ENCODE measurements around the gene MYCBP2.

Gene MYCBP2

DNA sequence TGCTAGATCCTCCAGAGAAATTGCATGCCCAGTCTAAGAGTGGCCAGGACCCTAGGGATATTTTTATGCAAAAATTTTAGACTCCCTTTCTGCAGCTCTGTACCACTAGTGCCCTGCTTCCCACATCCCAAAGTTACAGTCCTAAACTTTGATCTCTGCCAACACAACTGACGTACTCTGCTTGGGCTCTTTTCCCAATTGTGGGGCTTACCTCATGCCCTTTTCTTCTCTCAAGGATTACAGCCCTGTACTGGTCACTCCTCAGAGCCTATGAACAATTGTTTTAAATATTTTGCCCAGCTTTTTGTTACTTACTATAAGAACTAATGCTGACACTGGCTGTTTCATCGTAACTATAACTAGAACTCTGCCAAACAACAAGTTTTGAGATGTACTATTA lies 242.1 kb downstream of the MYCBP2 start:
- no peak for DNase-seq

DNA sequence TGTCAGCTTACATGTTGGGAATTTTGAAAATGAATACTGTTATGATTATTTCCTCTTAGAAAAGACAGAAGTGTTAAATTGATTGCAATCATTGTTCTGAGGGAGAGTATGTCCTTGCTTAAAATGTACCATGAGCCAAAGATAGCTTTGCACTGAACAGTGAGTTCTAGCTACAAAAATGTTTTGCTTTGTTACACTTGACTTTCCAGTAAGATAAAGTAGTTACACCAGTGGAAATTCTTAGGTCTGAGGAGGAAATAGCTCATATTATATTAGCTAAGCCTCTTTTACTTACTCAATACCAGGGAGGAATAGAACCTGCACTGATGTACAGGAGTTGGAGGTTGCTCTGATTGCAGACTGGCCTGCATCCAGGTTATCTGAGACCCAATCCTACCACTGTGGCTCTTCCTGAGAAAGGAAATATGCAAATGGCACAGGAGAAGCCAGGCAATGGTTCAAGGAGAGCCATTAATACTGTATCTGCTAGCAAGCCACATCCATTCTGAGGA lies 246.9 kb downstream of the MYCBP2 start:
- DNase-seq = no peak

DNA sequence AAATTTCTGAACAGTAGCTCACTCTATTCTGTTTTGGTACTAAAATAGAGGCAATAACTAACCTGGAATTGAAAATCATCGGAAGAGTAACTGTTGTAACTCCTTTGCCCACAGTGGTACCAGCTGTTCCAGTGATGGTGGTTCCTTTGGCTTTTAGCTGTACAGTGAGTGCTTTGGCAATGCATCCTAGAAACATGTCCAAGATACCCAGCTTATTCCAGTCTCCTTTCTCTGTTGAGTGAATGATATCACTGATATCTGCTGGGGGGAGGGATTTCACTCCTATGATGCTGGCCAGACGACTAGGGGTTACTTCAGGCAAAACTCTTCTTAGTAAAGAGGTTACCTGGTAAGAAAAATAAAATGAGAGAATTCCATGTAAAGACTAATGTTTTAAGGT lies 259.4 kb downstream of the MYCBP2 start:
- DNase-seq = no peak

GRCh38 chr13:77065461-77066147 lies 261.3 kb downstream of the MYCBP2 start:
- no peak for DNase-seq

DNA sequence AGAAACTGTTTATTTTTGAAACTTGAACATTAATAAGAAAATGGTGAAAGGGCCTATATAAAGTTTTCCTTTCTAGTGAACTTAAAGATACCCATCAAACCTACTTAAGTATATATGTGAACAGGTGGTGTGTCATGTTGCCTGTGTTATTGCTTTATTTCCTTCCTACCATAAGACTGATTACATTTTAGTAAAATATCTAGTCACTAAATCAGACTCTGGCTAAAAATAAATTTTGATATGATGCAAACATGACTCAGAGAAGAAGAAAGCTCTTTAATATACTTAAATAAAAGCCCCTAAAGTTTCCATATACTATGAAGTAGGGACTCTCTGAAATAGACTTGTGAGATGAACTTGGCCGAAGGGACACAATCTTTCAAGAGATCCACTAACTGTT lies 264.8 kb downstream of the MYCBP2 start:
- DNase-seq = no peak

DNA sequence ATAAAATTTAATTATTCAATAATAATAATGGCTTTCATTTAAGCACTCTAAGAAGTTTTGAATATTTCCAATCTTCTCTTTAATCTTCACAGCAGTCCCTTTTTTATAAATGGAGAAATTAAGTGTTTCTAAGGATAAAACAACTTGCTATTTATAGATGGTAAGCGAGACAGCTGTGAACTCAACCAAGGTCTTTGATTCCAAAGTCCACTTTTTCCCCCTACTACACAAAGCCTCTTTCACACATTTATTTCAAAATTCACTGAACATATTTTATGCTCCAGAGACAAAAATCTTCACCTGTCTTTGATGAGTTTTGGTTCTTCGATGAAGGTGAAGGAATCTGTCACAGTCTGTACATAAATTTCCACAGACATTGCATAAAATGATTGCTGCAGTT lies 265.5 kb downstream of the MYCBP2 start:
- DNase-seq = no peak

GRCh38 chr13:77056886-77057285 lies 270.0 kb downstream of the MYCBP2 start:
- DNase-seq = no peak

- peak; percentile 52 for DNase-seq
Observed at GRCh38 chr13:77056382-77056781, 270.5 kb downstream of the MYCBP2 start.

- no peak for DNase-seq
Observed at GRCh38 chr13:77055158-77055557, 271.7 kb downstream of the MYCBP2 start.

DNA sequence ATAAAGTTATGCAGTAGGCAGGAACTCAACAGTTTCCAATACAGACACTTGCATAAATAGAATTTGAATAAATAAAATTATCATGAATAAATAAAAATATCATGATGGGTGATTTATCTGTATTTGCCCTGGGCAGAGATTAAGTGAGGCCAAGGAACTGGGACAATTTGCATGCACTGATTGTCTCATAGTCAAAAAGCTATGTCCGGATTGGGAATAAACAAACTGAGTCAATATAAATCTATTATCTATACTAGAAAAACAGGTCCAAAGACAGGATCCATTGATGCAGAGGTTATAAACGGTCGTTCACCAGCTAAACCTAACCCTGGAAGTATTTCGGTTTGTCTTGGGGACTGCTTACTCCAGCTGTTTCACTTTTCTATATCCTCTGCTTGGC lies 273.7 kb downstream of the MYCBP2 start:
- DNase-seq = no peak

- no peak for DNase-seq
Observed at GRCh38 chr13:77048681-77049080, 278.2 kb downstream of the MYCBP2 start.

GRCh38 chr13:77047649-77048343 lies 279.1 kb downstream of the MYCBP2 start:
- DNase-seq = no peak

DNA sequence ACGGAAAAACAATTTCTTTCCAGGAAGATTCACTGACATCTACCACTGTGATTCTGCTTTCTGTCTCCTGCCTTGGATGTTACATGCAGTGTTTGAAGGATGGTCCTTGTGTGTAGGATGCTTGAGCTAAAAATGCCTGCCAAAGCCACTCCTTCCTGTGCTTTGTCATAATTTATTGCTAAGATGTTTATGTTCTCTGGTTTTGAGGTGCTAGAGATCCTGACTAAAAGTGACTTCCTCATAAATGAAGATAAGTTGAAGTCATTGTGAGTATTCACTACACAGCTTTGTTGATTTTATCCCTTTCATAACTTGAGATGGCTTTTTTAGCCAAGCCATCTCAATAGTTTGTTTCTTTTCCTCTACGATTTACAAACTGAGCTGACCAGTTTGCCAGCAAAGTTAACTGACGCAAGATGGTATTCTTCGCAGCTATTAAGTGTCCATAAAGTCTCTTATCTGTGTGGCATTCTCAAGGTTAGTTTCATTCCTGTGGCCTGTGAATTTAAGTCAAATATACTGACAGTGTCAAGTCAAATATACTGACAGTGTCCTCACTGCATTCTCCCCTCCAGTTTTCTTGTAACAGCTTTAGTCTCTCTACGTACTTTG lies 284.2 kb downstream of the MYCBP2 start:
- peak; percentile 28 for DNase-seq

DNA sequence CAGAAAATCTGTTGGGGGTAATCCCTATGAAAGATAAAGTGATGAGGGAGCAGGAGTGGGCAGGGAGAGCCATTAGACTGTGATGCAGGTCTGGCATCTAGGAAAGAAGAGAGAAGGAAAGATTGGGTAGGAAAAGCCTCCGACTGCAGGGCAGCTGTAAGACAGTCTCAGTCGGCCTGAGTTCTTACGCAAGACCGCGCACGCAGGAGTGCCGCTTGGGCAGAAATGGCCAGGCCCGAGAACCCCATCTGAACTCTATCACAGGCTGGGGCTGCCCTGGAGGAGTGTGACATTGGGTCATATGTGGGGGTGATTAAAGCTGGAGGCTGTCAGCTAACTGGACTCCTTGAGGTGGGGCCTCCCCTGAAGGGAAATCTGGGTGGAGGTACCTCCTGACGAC lies 286.1 kb downstream of the MYCBP2 start:
- no peak for DNase-seq

DNA sequence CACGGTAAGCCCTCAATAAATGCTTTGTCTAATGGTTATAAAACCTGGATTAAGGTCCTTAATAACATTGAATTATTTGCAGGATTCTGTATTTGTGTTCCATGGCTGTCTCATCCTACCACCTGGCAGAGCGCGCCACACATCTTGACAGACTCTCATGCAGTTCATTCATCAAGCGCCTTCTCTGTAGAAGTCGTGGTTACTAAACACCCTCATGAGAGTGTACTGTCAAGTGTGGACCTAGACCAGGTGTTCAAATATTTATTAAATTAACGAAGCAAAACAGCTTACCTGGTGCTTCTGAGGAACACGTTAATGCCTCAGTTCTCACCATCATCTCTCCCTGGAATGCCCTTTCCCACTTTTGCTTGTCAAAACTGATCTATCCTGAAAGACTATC lies 286.8 kb downstream of the MYCBP2 start:
- peak; percentile 80 for DNase-seq

DNA sequence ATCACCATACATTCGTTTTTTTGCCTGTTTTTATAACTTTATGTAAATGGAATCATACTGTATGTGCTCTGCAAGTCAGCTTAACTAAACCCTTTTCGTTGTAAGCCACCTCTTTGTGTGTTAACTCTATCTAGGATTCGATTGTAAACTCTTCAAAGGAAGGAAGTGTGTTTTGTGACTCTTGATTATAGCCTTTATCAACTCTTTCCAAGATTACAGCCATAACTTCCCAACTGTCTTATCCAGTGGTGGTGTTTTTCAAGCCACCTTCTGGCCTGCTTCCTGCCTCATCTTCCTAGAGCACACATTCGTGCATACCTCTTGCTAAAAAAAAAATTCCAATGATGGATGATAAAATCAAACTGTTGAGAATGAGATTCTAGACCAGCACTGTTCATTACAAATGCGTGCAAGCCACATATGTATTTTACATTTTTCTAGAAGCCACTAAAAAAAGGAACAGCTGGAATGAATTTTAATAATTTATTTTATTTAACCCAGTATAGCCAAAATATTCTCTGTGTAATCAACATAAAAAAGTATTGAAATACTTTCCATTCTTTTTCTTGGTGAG lies 287.9 kb downstream of the MYCBP2 start:
- no peak for DNase-seq

DNA sequence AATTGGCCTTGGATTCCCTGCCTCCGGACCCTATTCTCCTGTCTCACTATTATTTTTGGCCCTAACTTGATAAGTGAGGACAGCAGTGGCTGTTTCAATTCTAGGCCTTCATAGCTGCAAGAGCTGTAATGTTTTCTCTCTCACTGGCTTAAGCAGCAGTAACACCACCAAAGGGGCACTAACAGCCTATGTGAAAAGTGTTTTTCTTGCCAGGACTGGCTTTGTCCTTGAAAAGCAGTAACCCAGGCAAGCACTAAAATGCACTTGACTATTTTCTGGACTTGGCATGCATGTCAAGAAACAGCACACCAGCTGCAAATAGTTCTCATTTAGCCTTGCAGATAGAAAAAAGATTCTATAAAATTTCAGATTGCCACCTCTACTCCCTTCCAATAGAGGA lies 290.6 kb downstream of the MYCBP2 start:
- DNase-seq = no peak

- no peak for DNase-seq
Observed at GRCh38 chr13:77034881-77035280, 292.0 kb downstream of the MYCBP2 start.

GRCh38 chr13:77033717-77034302 lies 293.1 kb downstream of the MYCBP2 start:
- no peak for DNase-seq

DNA sequence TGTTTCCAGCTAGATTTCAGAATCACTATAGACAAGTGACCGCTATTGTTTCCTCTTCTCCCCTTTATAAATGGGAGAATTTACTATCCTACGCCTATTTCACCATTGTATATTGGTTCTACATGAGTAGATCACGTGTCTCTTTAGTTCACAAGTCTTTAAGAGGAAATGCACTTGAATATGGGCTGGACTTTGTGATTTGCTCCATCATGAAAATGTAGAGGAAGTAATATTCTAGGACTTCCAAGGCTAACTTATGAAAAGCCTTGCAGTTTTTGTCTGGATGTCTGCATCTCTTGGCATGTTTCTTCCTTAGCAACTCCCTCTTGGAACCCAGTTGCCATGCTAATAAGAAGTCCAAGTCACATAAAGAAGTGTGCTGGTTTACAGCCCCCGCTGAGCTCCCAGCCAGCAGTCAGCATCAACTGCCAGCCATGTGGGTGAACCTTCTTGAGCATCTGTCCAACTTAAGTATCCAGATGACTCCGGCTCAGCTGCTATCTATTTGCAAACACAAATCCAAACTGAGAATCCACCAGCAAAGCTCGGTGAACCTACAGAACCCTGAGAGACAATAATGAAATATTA lies 295.1 kb downstream of the MYCBP2 start:
- no peak for DNase-seq

- no peak for DNase-seq
Observed at GRCh38 chr13:77029436-77029835, 297.5 kb downstream of the MYCBP2 start.

GRCh38 chr13:77028202-77028601 lies 298.7 kb downstream of the MYCBP2 start:
- DNase-seq = peak; percentile 75

All from NCI-H510A treated with DMSO at 0.1 percent for 48 hours (cell line).